Natural killer cell treated with Interleukin-12 subunit alpha and Interleukin-12 subunit beta and Interleukin-15 and Interleukin-18, amount 100 ng/mL, for 72 hours (primary cell): Measurements from ENCODE around the gene PRKAR1B. TPM values are rescaled to one million over a fixed set of nuclear protein-coding genes. Genes with fewer than 3 reads are reported as not detected.
"Not testable (repeated sequence)": the region's sequence is repeated elsewhere in the genome, so short reads cannot be mapped to it uniquely, and the experiment has no call there.

Experiments
- ATAC-seq, 2 donors: fragments of 150-1000 bp; cut with Tn5 transposase in 1 of 2; sonication (Bioruptor Pico), chemical (Tn5 transposase) in 1 of 2; 2 replicates each; pipeline ENCODE4 v1.10.0; 2021
- DNase-seq: peaks from one replicate; pipeline ENCODE4 v3.0.0; 2022; ENCODE audit warnings: low spot score
- H3K27ac Mint-ChIP-seq, 2 donors: 1 replicate in 1 of 2; 2 replicates in 1 of 2; pipeline ENCODE4 v1.8.0; 2022; ENCODE audit warnings: mixed read lengths in 2 of 2, mild to moderate bottlenecking in 1 of 2, moderate library complexity in 1 of 2
- H3K27me3 Mint-ChIP-seq, 2 donors: 1 replicate in 1 of 2; 2 replicates in 1 of 2; pipeline ENCODE4 v1.8.0; 2022; ENCODE audit warnings: mixed read lengths in 2 of 2
- H3K36me3 Mint-ChIP-seq: one replicate; pipeline ENCODE4 v1.8.0; 2022; ENCODE audit warnings: mixed read lengths
- H3K4me1 Mint-ChIP-seq, 2 donors: 1 replicate in 1 of 2; 2 replicates in 1 of 2; pipeline ENCODE4 v1.8.0; 2022; ENCODE audit warnings: low read depth in 2 of 2, mixed read lengths in 2 of 2, mild to moderate bottlenecking in 1 of 2
- H3K4me3 Mint-ChIP-seq: one replicate; pipeline ENCODE4 v1.8.0; 2022; ENCODE audit warnings: mixed read lengths
- H3K9me3 Mint-ChIP-seq: 2 replicates; pipeline ENCODE4 v1.8.0; 2022; ENCODE audit warnings: mixed read lengths
- total RNA-seq, 2 donors: library from RNA; stranded (reverse); gene quantifications; one replicate each; pipeline ENCODE4 v1.2.3, GENCODE V29; 2022

PRKAR1B gene
- total RNA-seq, 2 donors from 2014 or later = 9.8 to 31.9 TPM

DNA sequence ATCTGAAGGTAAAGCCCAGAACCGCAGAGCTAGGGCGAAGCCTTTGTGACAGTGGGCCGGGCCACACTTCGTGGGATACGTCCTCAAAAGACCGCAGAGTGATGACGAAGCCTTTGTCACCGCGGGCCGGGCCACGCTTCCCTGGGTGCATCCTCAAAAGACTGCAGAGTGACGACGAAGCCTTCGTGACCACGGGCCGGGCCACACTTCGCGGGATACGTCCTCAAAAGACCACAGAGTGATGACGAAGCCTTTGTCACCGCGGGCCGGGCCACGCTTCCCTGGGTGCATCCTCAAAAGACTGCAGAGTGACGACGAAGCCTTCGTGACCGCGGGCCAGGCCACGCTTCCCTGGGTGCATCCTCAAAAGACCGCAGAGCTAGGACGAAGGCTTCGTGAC lies 25.2 kb upstream of the PRKAR1B start:
- not testable (repeated sequence) for ATAC-seq, H3K4me3 Mint-ChIP-seq, H3K9me3 Mint-ChIP-seq

DNA sequence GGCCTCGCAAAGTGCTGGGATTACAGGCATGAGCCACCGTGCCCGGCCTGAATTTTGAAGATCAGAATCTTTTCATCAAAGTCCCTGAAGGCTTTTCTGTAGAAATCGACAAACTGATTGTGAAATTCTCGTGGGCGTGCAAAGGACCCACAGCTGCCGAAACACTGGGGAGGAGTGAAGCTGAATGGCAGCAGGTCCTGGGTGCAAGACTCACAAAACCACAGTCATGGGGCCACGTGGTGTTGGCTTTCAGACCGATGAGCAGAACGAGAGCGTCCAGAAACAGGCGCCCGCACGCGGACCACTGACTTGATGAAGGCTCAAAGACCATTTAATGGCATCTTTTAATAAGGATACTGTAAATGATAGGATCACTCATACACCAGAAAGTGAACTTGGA lies 24.7 kb upstream of the PRKAR1B start:
- Mint-ChIP-seq H3K9me3 (no peaks in the 10 kb centered on the region), H3K27me3 (no peaks in the 10 kb centered on the region), H3K4me1 (peaks cover 0 to 3% of the 10 kb centered on the region in 2 donors), H3K36me3 (no peaks in the 10 kb centered on the region), H3K27ac (no peak overlapping the region), H3K4me3 (no peak overlapping the region)
- DNase-seq (no peak), ATAC-seq (no peak)

More for the DNA sequence above, 25.2 kb upstream of the PRKAR1B start:
- not testable (repeated sequence) for H3K4me1 Mint-ChIP-seq, H3K27ac Mint-ChIP-seq, DNase-seq, H3K27me3 Mint-ChIP-seq, H3K36me3 Mint-ChIP-seq

- H3K27ac Mint-ChIP-seq = no peak overlapping the region
- no peaks in the 10 kb centered on the region for H3K27me3 Mint-ChIP-seq
- DNase-seq (no peak), ATAC-seq (no peak)
- no peaks in the 10 kb centered on the region for H3K36me3 Mint-ChIP-seq
- no peaks in the 10 kb centered on the region for H3K9me3 Mint-ChIP-seq
- peaks cover 0 to 3% of the 10 kb centered on the region in 2 donors for H3K4me1 Mint-ChIP-seq
- H3K4me3 Mint-ChIP-seq = no peak overlapping the region
These were observed 23.2 kb upstream of the PRKAR1B start for GRCh38 chr7:750111-750905.

GRCh38 chr7:749140-749551 lies 22.1 kb upstream of the PRKAR1B start:
- no peaks in the 10 kb centered on the region for H3K27me3 Mint-ChIP-seq
- H3K36me3 Mint-ChIP-seq = no peaks in the 10 kb centered on the region
- H3K27ac Mint-ChIP-seq = no peak overlapping the region
- H3K9me3 Mint-ChIP-seq = no peaks in the 10 kb centered on the region
- no peak overlapping the region for H3K4me3 Mint-ChIP-seq
- peaks cover 0 to 3% of the 10 kb centered on the region in 2 donors for H3K4me1 Mint-ChIP-seq
- no peak for DNase-seq
- no peak for ATAC-seq

DNA sequence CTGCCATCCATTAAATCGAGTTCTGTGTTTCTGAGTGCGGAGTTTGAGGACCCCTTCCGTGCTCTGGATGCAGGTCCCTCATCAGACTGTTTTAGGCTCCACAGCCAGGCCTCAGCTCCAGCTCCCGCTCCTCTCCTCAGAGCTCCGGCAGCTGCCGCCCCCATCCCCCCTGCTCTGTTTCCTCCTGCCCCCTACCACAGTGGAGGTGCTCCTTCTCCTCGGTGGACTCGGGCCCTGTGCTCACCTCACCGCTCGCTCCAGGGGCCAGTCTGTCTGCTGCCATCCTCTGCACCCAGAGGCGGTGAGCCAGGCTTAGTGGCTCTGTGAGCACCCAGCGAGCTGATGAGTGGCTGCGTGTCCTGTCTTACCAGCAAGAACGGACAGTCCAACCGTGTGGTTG lies 21.4 kb upstream of the PRKAR1B start:
- H3K27me3 Mint-ChIP-seq = no peaks in the 10 kb centered on the region
- H3K27ac Mint-ChIP-seq = no peak overlapping the region
- DNase-seq = no peak
- H3K4me3 Mint-ChIP-seq = no peak overlapping the region
- peaks cover 0 to 3% of the 10 kb centered on the region in 2 donors for H3K4me1 Mint-ChIP-seq
- no peaks in the 10 kb centered on the region for H3K36me3 Mint-ChIP-seq
- no peak for ATAC-seq
- no peaks in the 10 kb centered on the region for H3K9me3 Mint-ChIP-seq

- no peak for DNase-seq
- no peaks in the 10 kb centered on the region for H3K27me3 Mint-ChIP-seq
- H3K36me3 Mint-ChIP-seq = peaks cover 5% of the 10 kb centered on the region
- H3K9me3 Mint-ChIP-seq = no peaks in the 10 kb centered on the region
- peaks cover 0 to 3% of the 10 kb centered on the region in 2 donors for H3K4me1 Mint-ChIP-seq
- no peak overlapping the region for H3K4me3 Mint-ChIP-seq
- H3K27ac Mint-ChIP-seq = no peak overlapping the region
- ATAC-seq = no peak
These were observed 20.1 kb upstream of the PRKAR1B start for GRCh38 chr7:747186-747585.

DNA sequence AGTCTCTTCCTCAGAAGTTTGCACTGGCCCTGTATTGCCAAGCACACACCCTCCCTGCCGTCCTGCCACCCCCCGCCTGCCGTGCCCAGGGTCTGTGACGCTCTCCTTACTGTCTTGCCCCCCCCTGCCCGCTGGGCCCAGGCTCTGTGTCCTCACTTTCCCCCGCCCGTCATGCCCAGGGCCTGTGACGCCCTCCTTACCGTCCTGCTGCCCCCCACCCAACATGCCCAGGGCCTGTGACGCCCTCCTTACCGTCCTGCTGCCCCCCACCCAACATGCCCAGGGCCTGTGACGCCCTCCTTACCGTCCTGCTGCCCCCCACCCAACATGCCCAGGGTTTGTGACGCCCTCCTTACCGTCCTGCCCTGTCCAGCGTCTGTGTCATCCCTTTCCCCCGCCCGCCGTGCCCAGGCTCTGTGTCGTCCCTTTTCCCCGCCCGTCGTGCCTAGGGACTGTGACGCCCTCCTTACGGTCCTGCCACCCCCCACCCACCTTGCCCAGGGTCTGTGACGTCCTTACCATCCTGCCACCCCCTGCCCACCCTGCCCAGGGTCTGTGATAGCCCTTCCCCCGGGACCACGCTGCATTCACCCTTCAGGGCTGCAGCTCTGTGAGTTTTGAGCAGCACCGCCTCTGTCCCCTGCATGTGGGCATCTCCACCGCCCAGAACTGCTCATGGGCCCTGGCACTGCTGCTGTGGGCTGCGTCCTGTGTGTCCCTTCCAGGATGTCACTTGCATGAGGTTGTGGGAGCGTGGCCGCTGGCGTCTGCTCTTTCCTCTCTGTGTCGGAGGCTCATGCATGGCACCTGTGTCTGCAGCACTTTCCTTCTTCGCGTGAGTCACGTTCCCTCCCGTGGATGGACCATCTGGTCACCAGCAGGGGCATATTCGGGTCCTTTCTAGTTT lies 19.3 kb upstream of the PRKAR1B start:
- peaks cover 0 to 3% of the 10 kb centered on the region in 2 donors for H3K4me1 Mint-ChIP-seq
- H3K4me3 Mint-ChIP-seq = no peak overlapping the region
- no peak for DNase-seq
- H3K27me3 Mint-ChIP-seq = no peaks in the 10 kb centered on the region
- peaks cover 5% of the 10 kb centered on the region for H3K36me3 Mint-ChIP-seq
- ATAC-seq = peak in 1 of 2 donors; percentile 38
- no peaks in the 10 kb centered on the region for H3K9me3 Mint-ChIP-seq
- no peak overlapping the region for H3K27ac Mint-ChIP-seq

- H3K9me3 Mint-ChIP-seq = no peaks in the 10 kb centered on the region
- peaks cover 0 to 6% of the 10 kb centered on the region in 2 donors for H3K4me1 Mint-ChIP-seq
- no peak overlapping the region for H3K4me3 Mint-ChIP-seq
- DNase-seq = no peak
- H3K27me3 Mint-ChIP-seq = no peaks in the 10 kb centered on the region
- H3K27ac Mint-ChIP-seq = no peak overlapping the region
- peaks cover 5% of the 10 kb centered on the region for H3K36me3 Mint-ChIP-seq
- no peak for ATAC-seq
These were observed 18.5 kb upstream of the PRKAR1B start for GRCh38 chr7:745431-746154.

GRCh38 chr7:744854-745430 lies 17.9 kb upstream of the PRKAR1B start:
- H3K9me3 Mint-ChIP-seq = no peaks in the 10 kb centered on the region
- no peak for DNase-seq

DNA sequence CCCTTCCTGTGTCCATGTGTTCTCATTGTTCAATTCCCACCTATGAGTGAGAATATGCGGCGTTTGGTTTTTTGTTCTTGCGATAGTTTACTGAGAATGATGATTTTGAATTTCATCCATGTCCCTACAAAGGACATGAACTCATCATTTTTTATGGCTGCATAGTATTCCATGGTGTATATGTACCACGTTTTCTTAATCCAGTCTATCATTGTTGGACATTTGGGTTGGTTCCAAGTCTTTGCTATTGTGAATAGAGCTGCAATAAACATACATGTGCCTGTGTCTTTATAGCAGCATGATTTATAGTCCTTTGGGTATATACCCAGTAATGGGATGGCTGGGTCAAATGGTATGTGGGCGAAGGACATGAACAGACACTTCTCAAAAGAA lies 17.0 kb upstream of the PRKAR1B start:
- not testable (repeated sequence) for H3K9me3 Mint-ChIP-seq, H3K4me1 Mint-ChIP-seq, H3K27me3 Mint-ChIP-seq, H3K27ac Mint-ChIP-seq, H3K4me3 Mint-ChIP-seq, DNase-seq, ATAC-seq, H3K36me3 Mint-ChIP-seq

More at GRCh38 chr7:744854-745430, 17.9 kb upstream of the PRKAR1B start:
- no peak overlapping the region for H3K27ac Mint-ChIP-seq
- H3K4me3 Mint-ChIP-seq = no peak overlapping the region
- H3K36me3 Mint-ChIP-seq = peaks cover 5% of the 10 kb centered on the region
- H3K27me3 Mint-ChIP-seq = no peaks in the 10 kb centered on the region
- H3K4me1 Mint-ChIP-seq = peaks cover 0 to 6% of the 10 kb centered on the region in 2 donors
- ATAC-seq = no peak

- not testable (repeated sequence) for H3K9me3 Mint-ChIP-seq, DNase-seq, H3K36me3 Mint-ChIP-seq
These were observed 16.5 kb upstream of the PRKAR1B start for GRCh38 chr7:743341-744127.

DNA sequence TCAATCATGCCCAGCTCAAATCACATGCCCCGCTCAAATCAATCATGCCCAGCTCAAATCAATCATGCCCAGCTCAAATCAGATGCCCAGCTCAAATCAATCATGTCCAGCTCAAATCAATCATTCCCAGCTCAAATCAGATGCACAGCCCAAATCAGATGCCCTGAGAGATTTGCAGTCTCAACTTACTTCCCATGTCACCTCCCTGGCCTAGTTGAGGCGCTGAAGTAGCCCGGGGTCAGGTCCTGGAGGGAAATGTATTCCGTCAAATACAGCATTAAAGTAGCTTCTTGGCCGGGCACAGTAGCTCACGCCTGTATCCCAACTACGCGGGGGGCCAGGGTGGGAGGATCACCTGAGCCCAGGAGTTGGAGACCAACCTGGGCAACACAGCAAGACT lies 15.7 kb upstream of the PRKAR1B start:
- H3K4me1 Mint-ChIP-seq = peaks cover 0 to 6% of the 10 kb centered on the region in 2 donors
- ATAC-seq = no peak
- H3K27me3 Mint-ChIP-seq = no peaks in the 10 kb centered on the region
- H3K9me3 Mint-ChIP-seq = no peaks in the 10 kb centered on the region
- no peak overlapping the region for H3K4me3 Mint-ChIP-seq
- no peak for DNase-seq
- H3K36me3 Mint-ChIP-seq = peaks cover 5% of the 10 kb centered on the region
- H3K27ac Mint-ChIP-seq = no peak overlapping the region

More at GRCh38 chr7:743341-744127, 16.5 kb upstream of the PRKAR1B start:
- not testable (repeated sequence) for H3K27ac Mint-ChIP-seq, H3K4me3 Mint-ChIP-seq, H3K27me3 Mint-ChIP-seq, H3K4me1 Mint-ChIP-seq, ATAC-seq

GRCh38 chr7:741850-742249 lies 14.8 kb upstream of the PRKAR1B start:
- H3K4me1 Mint-ChIP-seq = peaks cover 0 to 3% of the 10 kb centered on the region in 2 donors
- no peaks in the 10 kb centered on the region for H3K9me3 Mint-ChIP-seq
- DNase-seq (no peak), ATAC-seq (no peak)
- peaks cover 5% of the 10 kb centered on the region for H3K36me3 Mint-ChIP-seq
- no peak overlapping the region for H3K4me3 Mint-ChIP-seq
- no peaks in the 10 kb centered on the region for H3K27me3 Mint-ChIP-seq
- no peak overlapping the region for H3K27ac Mint-ChIP-seq
